Activated T-helper 1 cell treated with anti-CD3 and anti-CD28 coated beads, Interleukin-12 subunit alpha, Interleukin-12 subunit beta, Interleukin-2, Interleukin-4 antibody, amounts not matched to agents 30 ng/mL and 10 ng/mL and 1 ng/mL, durations not matched to agents 14 hours and 24 hours and 36 hours (primary cell): ENCODE data around the gene CARD19. TPM values are rescaled to one million over a fixed set of nuclear protein-coding genes. Genes with fewer than 3 reads are reported as not detected.
A peak's percentile ranks its signal among the peaks of the same experiment; 100 is the strongest.

ENCODE experiments used
- DNase-seq: peaks from one replicate; pipeline ENCODE4 v3.0.0; 2021; ENCODE audit warnings: low spot score
- H3K27ac Mint-ChIP-seq: one replicate; pipeline ENCODE4 v1.8.0; 2021; ENCODE audit warnings: mild to moderate bottlenecking, mixed read lengths
- H3K27me3 Mint-ChIP-seq: one replicate; pipeline ENCODE4 v1.8.0; 2022; ENCODE audit warnings: mild to moderate bottlenecking, moderate library complexity, mixed read lengths; ENCODE audit not compliant: insufficient read depth
- H3K36me3 Mint-ChIP-seq: one replicate; pipeline ENCODE4 v1.8.0; 2021; ENCODE audit warnings: low read depth, mixed read lengths
- H3K4me1 Mint-ChIP-seq: one replicate; pipeline ENCODE4 v1.8.0; 2021; ENCODE audit warnings: low read depth, mixed read lengths
- H3K4me3 Mint-ChIP-seq: one replicate; pipeline ENCODE4 v1.8.0; 2021; ENCODE audit warnings: mild to moderate bottlenecking, moderate library complexity, mixed read lengths
- H3K9me3 Mint-ChIP-seq: one replicate; pipeline ENCODE4 v1.8.0; 2021; ENCODE audit warnings: mixed read lengths
- intact Hi-C: fragments of 100-400 bp; cut with micrococcal nuclease; formaldehyde crosslinking; loops from one replicate; pipeline ENCODE4 v1.15.1; 2024
- total RNA-seq: library from RNA; stranded (reverse); gene quantifications from 2 replicates; pipeline ENCODE4 v1.2.3, GENCODE V29; 2022

CARD19 gene
- total RNA-seq, 1 donor from 2014 or later: 41.7 TPM

- no peaks in the 10 kb centered on the region for H3K27me3 Mint-ChIP-seq
- intact Hi-C loops: no loop called here
- H3K27ac Mint-ChIP-seq: peak overlapping the region; percentile 75
- peaks cover 30% of the 10 kb centered on the region for H3K36me3 Mint-ChIP-seq
- H3K4me3 Mint-ChIP-seq: no peak overlapping the region
- peaks cover 21% of the 10 kb centered on the region for H3K9me3 Mint-ChIP-seq
- H3K4me1 Mint-ChIP-seq: peaks cover 65% of the 10 kb centered on the region
- no peak for DNase-seq
Measured at GRCh38 chr9:93107151-93107824, 11.3 kb downstream of the CARD19 start.

GRCh38 chr9:93107825-93108161 lies 11.8 kb downstream of the CARD19 start:
- no peak for DNase-seq
- peak overlapping the region; percentile 58 for H3K4me3 Mint-ChIP-seq
- intact Hi-C loops: loop anchor here (1.0 kb wide), 4 partner anchors 9 to 49 kb away; partner anchors contain the start of gene NINJ1
- peaks cover 60% of the 10 kb centered on the region for H3K4me1 Mint-ChIP-seq
- H3K27ac Mint-ChIP-seq: peak overlapping the region; percentile 75
- peaks cover 21% of the 10 kb centered on the region for H3K9me3 Mint-ChIP-seq
- H3K36me3 Mint-ChIP-seq: peaks cover 30% of the 10 kb centered on the region
- no peaks in the 10 kb centered on the region for H3K27me3 Mint-ChIP-seq

- DNase-seq: peak; percentile 52
- Mint-ChIP-seq H3K9me3 (peaks cover 20% of the 10 kb centered on the region), H3K27me3 (no peaks in the 10 kb centered on the region), H3K27ac (peak overlapping the region; percentile 75), H3K4me3 (peak overlapping the region; percentile 58), H3K36me3 (peaks cover 26% of the 10 kb centered on the region), H3K4me1 (peaks cover 53% of the 10 kb centered on the region)
- intact Hi-C loops: loop anchor here (1.0 kb wide), 6 partner anchors 10 to 194 kb away; partner anchors contain the start of gene NINJ1
Measured at GRCh38 chr9:93108291-93109041, 12.4 kb downstream of the CARD19 start.

- Mint-ChIP-seq H3K36me3 (peaks cover 11% of the 10 kb centered on the region), H3K4me3 (no peak overlapping the region), H3K4me1 (peaks cover 42% of the 10 kb centered on the region), H3K27me3 (no peaks in the 10 kb centered on the region), H3K9me3 (peaks cover 5% of the 10 kb centered on the region), H3K27ac (no peak overlapping the region)
- intact Hi-C loops: no loop called here
- no peak for DNase-seq
Measured at GRCh38 chr9:93110311-93110855, 14.4 kb downstream of the CARD19 start.

GRCh38 chr9:93111001-93111370 lies 15.0 kb downstream of the CARD19 start:
- peaks cover 36% of the 10 kb centered on the region for H3K4me1 Mint-ChIP-seq
- no peaks in the 10 kb centered on the region for H3K27me3 Mint-ChIP-seq
- DNase-seq: no peak
- no peak overlapping the region for H3K4me3 Mint-ChIP-seq
- peaks cover 7% of the 10 kb centered on the region for H3K36me3 Mint-ChIP-seq
- intact Hi-C loops: no loop called here
- no peak overlapping the region for H3K27ac Mint-ChIP-seq
- H3K9me3 Mint-ChIP-seq: no peaks in the 10 kb centered on the region

GRCh38 chr9:93111371-93112115 lies 15.5 kb downstream of the CARD19 start:
- Mint-ChIP-seq H3K27me3 (no peaks in the 10 kb centered on the region), H3K27ac (no peak overlapping the region)
- intact Hi-C loops: no loop called here

GRCh38 chr9:93112116-93112863 lies 16.3 kb downstream of the CARD19 start:
- no peak overlapping the region for H3K27ac Mint-ChIP-seq
- H3K4me3 Mint-ChIP-seq: no peak overlapping the region
- DNase-seq: no peak
- H3K4me1 Mint-ChIP-seq: peaks cover 24% of the 10 kb centered on the region
- peaks cover 7% of the 10 kb centered on the region for H3K36me3 Mint-ChIP-seq
- intact Hi-C loops: no loop called here
- H3K9me3 Mint-ChIP-seq: no peaks in the 10 kb centered on the region
- no peaks in the 10 kb centered on the region for H3K27me3 Mint-ChIP-seq

More at GRCh38 chr9:93111371-93112115, 15.5 kb downstream of the CARD19 start:
- H3K4me3 Mint-ChIP-seq: no peak overlapping the region
- DNase-seq: no peak
- peaks cover 31% of the 10 kb centered on the region for H3K4me1 Mint-ChIP-seq
- no peaks in the 10 kb centered on the region for H3K9me3 Mint-ChIP-seq
- H3K36me3 Mint-ChIP-seq: peaks cover 7% of the 10 kb centered on the region

GRCh38 chr9:93112864-93113389 lies 16.9 kb downstream of the CARD19 start:
- no peak for DNase-seq
- Mint-ChIP-seq H3K4me3 (no peak overlapping the region), H3K4me1 (peaks cover 17% of the 10 kb centered on the region), H3K9me3 (no peaks in the 10 kb centered on the region), H3K36me3 (peaks cover 7% of the 10 kb centered on the region), H3K27ac (no peak overlapping the region), H3K27me3 (no peaks in the 10 kb centered on the region)
- intact Hi-C loops: no loop called here

- intact Hi-C loops: no loop called here
- no peak overlapping the region for H3K4me3 Mint-ChIP-seq
- no peak for DNase-seq
- H3K36me3 Mint-ChIP-seq: peaks cover 7% of the 10 kb centered on the region
- no peaks in the 10 kb centered on the region for H3K27me3 Mint-ChIP-seq
- H3K4me1 Mint-ChIP-seq: peaks cover 9% of the 10 kb centered on the region
- H3K27ac Mint-ChIP-seq: peak overlapping the region; percentile 71
- no peaks in the 10 kb centered on the region for H3K9me3 Mint-ChIP-seq
Measured at GRCh38 chr9:93114169-93114983, 18.4 kb downstream of the CARD19 start.

GRCh38 chr9:93114984-93115335 lies 18.9 kb downstream of the CARD19 start:
- H3K27ac Mint-ChIP-seq: peak overlapping the region; percentile 71
- H3K4me1 Mint-ChIP-seq: peaks cover 11% of the 10 kb centered on the region
- DNase-seq: no peak
- no peak overlapping the region for H3K4me3 Mint-ChIP-seq
- H3K36me3 Mint-ChIP-seq: peaks cover 12% of the 10 kb centered on the region
- no peaks in the 10 kb centered on the region for H3K9me3 Mint-ChIP-seq
- intact Hi-C loops: no loop called here
- no peaks in the 10 kb centered on the region for H3K27me3 Mint-ChIP-seq

GRCh38 chr9:93115486-93116071 lies 19.6 kb downstream of the CARD19 start:
- intact Hi-C loops: no loop called here
- Mint-ChIP-seq H3K9me3 (no peaks in the 10 kb centered on the region), H3K27ac (no peak overlapping the region)

More at GRCh38 chr9:93115486-93116071, 19.6 kb downstream of the CARD19 start:
- no peak overlapping the region for H3K4me3 Mint-ChIP-seq
- peaks cover 16% of the 10 kb centered on the region for H3K4me1 Mint-ChIP-seq
- DNase-seq: no peak
- no peaks in the 10 kb centered on the region for H3K27me3 Mint-ChIP-seq
- peaks cover 16% of the 10 kb centered on the region for H3K36me3 Mint-ChIP-seq
